ENCODE measurements around the gene RFX4.

GRCh38 chr12:106588771-106589170 lies 6.0 kb downstream of the RFX4 start:
- TF ChIP-seq CTCF (conservative IDR thresholded peaks at IDR 0.05; ENCODE audit: low read depth, low read length) = no peak
- no peak for TF ChIP-seq EZH2 (IDR thresholded peaks at IDR 0.05; ENCODE audit: borderline replicate concordance, low read depth, low read length, poor library complexity, severe bottlenecking)

All from A673 (cell line).